H1 (cell line): ENCODE data around the gene CUEDC2. TPM values are rescaled to one million over a fixed set of nuclear protein-coding genes. Genes with fewer than 3 reads are reported as not detected.
A peak's percentile ranks its signal among the peaks of the same experiment; 100 is the strongest.

Experiments used
- CTCF ChIA-PET: fragments of 300-600 bp; sonication (Branson Sonifier 250); formaldehyde crosslinking; loops from one replicate; lab custom pipeline; 2021; ENCODE audit not compliant: partially characterized antibody; lab: Charles Lee
- POLR2A ChIA-PET: fragments of 300-600 bp; sonication (Branson Sonifier 250); formaldehyde crosslinking; loops from one replicate; lab custom pipeline; 2021; ENCODE audit warnings: inconsistent platforms; ENCODE audit not compliant: partially characterized antibody; lab: Charles Lee
- DNase-seq, 2 experiments: peaks; one replicate each; pipeline versions ENCODE4 v3.0.0 to v3.0.0-alpha.2; 2010 to 2022; ENCODE audit warnings: low spot score in 2 of 2, low read depth in 1 of 2, mixed read lengths in 1 of 2
- FAIRE-seq: peaks from 2 replicates; lab custom pipeline; 2011; peaks lifted over from hg19 to GRCh38; lab: Jason Lieb, UNC
- H2AFZ ChIP-seq: 2 replicates; pipeline ENCODE4 v1.8.1; 2012; ENCODE audit warnings: low read length, inconsistent platforms
- H2AK5ac ChIP-seq: 2 replicates; pipeline ENCODE4 v1.6.1; 2013; ENCODE audit warnings: low read depth, low read length
- H2BK120ac ChIP-seq: replicated peaks from 2 replicates; pipeline ENCODE3; 2013; ENCODE audit warnings: low read depth, low read length, inconsistent platforms
- H2BK12ac ChIP-seq: 2 replicates; pipeline ENCODE4 v1.6.1; 2013; ENCODE audit warnings: low read depth, low read length
- H2BK15ac ChIP-seq: 2 replicates; pipeline ENCODE4 v1.6.1; 2013; ENCODE audit warnings: low read length
- H2BK20ac ChIP-seq: 2 replicates; pipeline ENCODE4 v1.6.1; 2013; ENCODE audit warnings: low read length
- H2BK5ac ChIP-seq: 2 replicates; pipeline ENCODE4 v1.6.1; 2013; ENCODE audit warnings: low read depth, low read length
- H3K14ac ChIP-seq: 2 replicates; pipeline ENCODE4 v1.6.1; 2013; ENCODE audit warnings: inconsistent platforms; ENCODE audit not compliant: insufficient read length
- H3K18ac ChIP-seq: 2 replicates; pipeline ENCODE4 v1.6.1; 2013; ENCODE audit warnings: low read length; ENCODE audit errors: extremely low read depth
- H3K23ac ChIP-seq: 2 replicates; pipeline ENCODE4 v1.6.1; 2013; ENCODE audit warnings: inconsistent platforms; ENCODE audit not compliant: insufficient read length
- H3K23me2 ChIP-seq: 2 replicates; pipeline ENCODE4 v1.6.1; 2013; ENCODE audit warnings: low read depth, low read length
- H3K27ac ChIP-seq: 2 replicates; pipeline ENCODE4 v1.6.1; 2011; ENCODE audit warnings: low read depth, low read length, inconsistent platforms
- H3K27me3 ChIP-seq, 4 experiments: replicated peaks in 1 of 4; 1 replicate in 1 of 4; 2 replicates in 3 of 4; pipeline versions ENCODE4 v1.6.1 to v1.8.1; 2011 to 2013; ENCODE audit warnings: low read length in 3 of 4, mild to moderate bottlenecking in 3 of 4, inconsistent platforms in 2 of 4, mixed read lengths in 2 of 4, moderate library complexity in 1 of 4; ENCODE audit not compliant: control insufficient read depth in 3 of 4, insufficient read depth in 3 of 4; ENCODE audit errors: extremely low read depth in 1 of 4
- H3K36me3 ChIP-seq, 4 experiments: 2 replicates each; pipeline versions ENCODE4 v1.6.1 to v1.8.1; 2011 to 2013; ENCODE audit warnings: mild to moderate bottlenecking in 4 of 4, low read length in 3 of 4, moderate library complexity in 2 of 4, control low read depth in 1 of 4, inconsistent platforms in 1 of 4; ENCODE audit not compliant: insufficient read depth in 4 of 4, control insufficient read depth in 2 of 4
- H3K4ac ChIP-seq: replicated peaks from 2 replicates; pipeline ENCODE3; 2013; ENCODE audit warnings: low read length, low read depth, mixed read lengths, inconsistent platforms; ENCODE audit not compliant: insufficient read length
- H3K4me1 ChIP-seq, 4 experiments: replicated peaks in 1 of 4; 1 replicate in 1 of 4; 2 replicates in 3 of 4; pipeline versions ENCODE4 v1.6.1 to v1.8.1; 2011 to 2013; ENCODE audit warnings: low read length in 3 of 4, inconsistent platforms in 2 of 4, mixed read lengths in 1 of 4; ENCODE audit not compliant: insufficient read depth in 4 of 4, control insufficient read depth in 3 of 4
- H3K4me2 ChIP-seq, 2 experiments: 2 replicates each; pipeline versions ENCODE4 v1.6.1 to v1.8.1; 2011 to 2013; ENCODE audit warnings: low read depth in 2 of 2, low read length in 2 of 2, control low read depth in 1 of 2, inconsistent platforms in 1 of 2, mild to moderate bottlenecking in 1 of 2; ENCODE audit not compliant: insufficient read depth in 1 of 2
- H3K4me3 ChIP-seq, 4 experiments: fragments of 200-600, 300-600 bp in 1 of 4; sonication (generic), shearing (Covaris generic), sonication (Bioruptor Twin) in 1 of 4; 2 replicates each; pipeline versions ENCODE4 v1.5.1 to v1.8.1; 2011 to 2016; ENCODE audit warnings: low read length in 4 of 4, low read depth in 3 of 4, control low read depth in 2 of 4, inconsistent platforms in 2 of 4, mild to moderate bottlenecking in 2 of 4, mixed read lengths in 1 of 4, moderate library complexity in 1 of 4; ENCODE audit not compliant: insufficient read depth in 2 of 4; ENCODE audit errors: extremely low read depth in 1 of 4
- H3K56ac ChIP-seq: replicated peaks from 2 replicates; pipeline ENCODE3; 2013; ENCODE audit warnings: low read depth, mild to moderate bottlenecking, mixed read lengths, low read length, inconsistent platforms; ENCODE audit not compliant: insufficient read length
- H3K79me1 ChIP-seq: 2 replicates; pipeline ENCODE4 v1.6.1; 2013; ENCODE audit warnings: low read depth, low read length, control low read depth
- H3K79me2 ChIP-seq, 2 experiments: 2 replicates each; pipeline versions ENCODE4 v1.6.1 to v1.8.1; 2012 to 2013; ENCODE audit warnings: low read length in 2 of 2, mild to moderate bottlenecking in 2 of 2, inconsistent platforms in 1 of 2; ENCODE audit not compliant: insufficient read depth in 2 of 2, control insufficient read depth in 1 of 2
- H3K9ac ChIP-seq, 4 experiments: replicated peaks in 1 of 4; 1 replicate in 1 of 4; 2 replicates in 3 of 4; pipeline versions ENCODE4 v1.6.1 to v1.8.1; 2011 to 2013; ENCODE audit warnings: low read depth in 3 of 4, low read length in 3 of 4, control low read depth in 2 of 4, mild to moderate bottlenecking in 2 of 4, moderate library complexity in 2 of 4, inconsistent platforms in 1 of 4; ENCODE audit errors: extremely low read depth in 1 of 4
- H3K9me3 ChIP-seq, 2 experiments: 2 replicates each; pipeline versions ENCODE4 v1.6.1 to v1.8.1; 2012 to 2013; ENCODE audit warnings: mild to moderate bottlenecking in 2 of 2, moderate library complexity in 2 of 2, control low read depth in 1 of 2, inconsistent platforms in 1 of 2, low read depth in 1 of 2, low read length in 1 of 2, mixed read lengths in 1 of 2; ENCODE audit not compliant: insufficient read depth in 2 of 2
- H4K20me1 ChIP-seq, 2 experiments: replicated peaks in 1 of 2; 2 replicates each; pipeline versions ENCODE3 to v1.8.1; 2011 to 2013; ENCODE audit warnings: inconsistent platforms in 2 of 2, low read length in 2 of 2, mild to moderate bottlenecking in 1 of 2; ENCODE audit not compliant: insufficient read depth in 2 of 2, control insufficient read depth in 1 of 2
- H4K5ac ChIP-seq: 2 replicates; pipeline ENCODE4 v1.6.1; 2013; ENCODE audit warnings: low read length, low read depth, mixed read lengths, inconsistent platforms; ENCODE audit not compliant: insufficient read length
- H4K8ac ChIP-seq: 2 replicates; pipeline ENCODE4 v1.8.0; 2013; ENCODE audit warnings: mild to moderate bottlenecking, moderate library complexity, low read length, inconsistent platforms; ENCODE audit not compliant: insufficient read depth; ENCODE audit errors: extremely low read depth
- H4K91ac ChIP-seq: replicated peaks from 2 replicates; pipeline ENCODE3; 2013; ENCODE audit warnings: low read length, mixed read lengths, inconsistent platforms; ENCODE audit not compliant: insufficient read length
- CBX5 ChIP-seq: fragments of 300-800, 300-1000 bp; sonication (generic); IDR thresholded peaks from 2 replicates; pipeline ENCODE4 v1.7.1; 2016; ENCODE audit warnings: antibody characterized with exemption, low read length, low read depth
- POLR2A ChIP-seq, 2 experiments: IDR thresholded peaks; 1 replicate in 1 of 2; 2 replicates in 1 of 2; pipeline ENCODE4 v1.6.1; 2011; ENCODE audit warnings: low read depth in 2 of 2, low read length in 2 of 2, mild to moderate bottlenecking in 2 of 2; ENCODE audit errors: control extremely low read depth in 1 of 2
- RBBP5 ChIP-seq: IDR thresholded peaks from 2 replicates; pipeline ENCODE4 v1.7.1; 2012; ENCODE audit warnings: low read depth, mild to moderate bottlenecking, inconsistent platforms, low read length, moderate library complexity, borderline replicate concordance
- SP4 ChIP-seq: IDR thresholded peaks from 2 replicates; pipeline ENCODE4 v1.6.1; 2012; ENCODE audit warnings: low read length, inconsistent platforms
- WGBS, 2 experiments: shearing (Covaris generic) in 1 of 2; methylation state at CpG; one replicate each; pipeline versions ENCODE4 v1.1.6 to v1.1.7; 2013 to 2015; ENCODE audit warnings: low lambda C conversion rate in 2 of 2, mixed read lengths in 2 of 2, inconsistent platforms in 1 of 2, low coverage in 1 of 2, missing lambda C conversion rate in 1 of 2; ENCODE audit not compliant: insufficient replicate concordance in 2 of 2, insufficient coverage in 1 of 2, insufficient read length in 1 of 2; ENCODE audit errors: extremely low coverage in 1 of 2, missing lambda C conversion rate in 1 of 2; 5-methylcytosine and 5-hydroxymethylcytosine counted together
- polyA plus RNA-seq, 7 experiments: library from polyadenylated mRNA; depleted of rRNA in 3 of 7; stranded (reverse) in 5 of 7; unstranded in 2 of 7; fragments of >200 nt in 5 of 7; fragments of 200-250 nt in 2 of 7; gene quantifications; 1 replicate in 5 of 7; 2 replicates in 1 of 7; 4 replicates in 1 of 7; pipeline versions ENCODE4 v1.2.1 to v1.2.3, GENCODE V29; 2011 to 2013; ENCODE audit warnings: missing spikeins in 2 of 7, mixed read lengths in 2 of 7
- total RNA-seq: library from RNA; stranded (reverse); fragmentation: NEBNext Ultra II Directional; extraction: Animal tissue kit (Norgen Biotek cat#: 25700); gene quantifications from 2 replicates; pipeline ENCODE4 v1.2.1, GENCODE V29; 2021

Gene CUEDC2
- total and polyA plus RNA-seq, 2 of the 8 experiments (the other 6 are each of a cell fraction or from before 2014, with no cell fraction given): 41.7 to 55.2 TPM

DNA sequence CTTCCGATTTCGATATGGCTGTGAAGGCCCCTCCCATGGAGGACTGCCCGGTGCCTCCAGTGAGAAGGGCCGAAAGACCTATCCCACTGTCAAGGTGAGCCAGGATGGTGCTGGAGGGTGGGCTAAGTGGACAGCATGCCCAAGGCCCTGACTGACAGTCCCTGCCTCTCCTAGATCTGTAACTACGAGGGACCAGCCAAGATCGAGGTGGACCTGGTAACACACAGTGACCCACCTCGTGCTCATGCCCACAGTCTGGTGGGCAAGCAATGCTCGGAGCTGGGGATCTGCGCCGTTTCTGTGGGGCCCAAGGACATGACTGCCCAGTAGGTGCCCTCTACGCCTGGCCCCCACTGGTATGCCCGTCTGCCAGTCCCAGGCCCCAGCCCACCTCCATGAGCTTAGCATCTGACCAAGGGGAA, 35.6 kb downstream of the CUEDC2 start:
- Histone ChIP-seq H3K9ac (peak overlapping the region in 1 of 4 experiments; percentile 72; a peak in 1 of 7 replicates), H3K79me1 (no peaks in the 10 kb centered on the region), H4K5ac (no peak overlapping the region), H2BK15ac (no peak overlapping the region), H2BK5ac (0 out of 2 replicates have a peak overlapping the region, but pooled peaks have one; percentile 2), H4K8ac (no peak overlapping the region), H3K79me2 (no peaks in the 10 kb centered on the region), H3K36me3 (peaks cover 2 to 12% (median 7%) of the 10 kb centered on the region in 4 experiments; a peak in 6 of 8 replicates), H3K4me3 (peak overlapping the region in 2 of 4 experiments; percentile 29 to 69; a peak in 3 of 8 replicates), H4K20me1 (peaks cover 6 to 12% of the 10 kb centered on the region in 2 experiments), H3K14ac (no peak overlapping the region), H3K23me2 (peaks cover 13% of the 10 kb centered on the region), H3K27ac (no peak overlapping the region), H2BK12ac (peak overlapping the region; percentile 50; the same call in 1 of the 2 replicates), H3K4ac (no peak overlapping the region), H2AK5ac (peak overlapping the region; percentile 55), H3K27me3 (peaks cover 0 to 24% (median 18%) of the 10 kb centered on the region in 4 experiments; a peak in 6 of 7 replicates), H3K56ac (no peak overlapping the region), H2AFZ (no peak overlapping the region), H3K4me1 (peaks cover 0 to 24% (median 14%) of the 10 kb centered on the region in 4 experiments; a peak in 6 of 7 replicates), H2BK20ac (no peak overlapping the region), H3K4me2 (peak overlapping the region; percentile 91 to 98), H3K9me3 (no peaks in the 10 kb centered on the region), H4K91ac (no peak overlapping the region), H3K23ac (no peak overlapping the region), H2BK120ac (no peak overlapping the region), H3K18ac (no peak overlapping the region)
- POLR2A ChIA-PET: interaction anchor here (1.1 to 6.1 kb wide), 6 partner anchors 9 to 35 kb away, joined by 4 to 38 read pairs (median 9); partner anchors contain the start of genes CUEDC2, FBXL15 and PSD
- CTCF ChIA-PET: interaction anchor here (1.0 to 16.4 kb wide), 15 partner anchors 8 to 228 kb away, joined by 3 to 357 read pairs (median 4); partner anchors contain the start of genes CUEDC2, ELOVL3, FBXL15 and PSD
- no peak for DNase-seq
- FAIRE-seq: no peak
- 92% methylated on average over 12 of the region's 12 CpGs; no CpG with 5 or more reads in 1 of the 2 experiments for WGBS, 2 experiments
- TF ChIP-seq CBX5: no peak
- no peak for TF ChIP-seq RBBP5
- TF ChIP-seq POLR2A (IDR thresholded peaks at IDR 0.05; ENCODE audit: control extremely low read depth in 1 of 2, low read depth in 2 of 2, low read length in 2 of 2): no peak
- no peak for TF ChIP-seq SP4
